HFF-Myc (cell line): Measurements from ENCODE around the gene GALNT10.

Source experiments
- DNase-seq: peaks from one replicate; pipeline ENCODE4 v3.0.0-alpha.2; 2011; ENCODE audit warnings: low read depth; ENCODE audit errors: extremely low read depth
- H3K4me3 ChIP-seq: replicated peaks from 2 replicates; pipeline ENCODE4 v1.5.1; 2011; ENCODE audit warnings: low read depth, mild to moderate bottlenecking, control low read depth, low read length
- TF ChIP-seq, protein P1 (sequence below): IDR thresholded peaks from 2 replicates; pipeline ENCODE4 v1.5.1; 2012; ENCODE audit warnings: mild to moderate bottlenecking, low read depth, low read length, control low read depth; ENCODE audit errors: missing control alignments

The GALNT10 gene

DNA sequence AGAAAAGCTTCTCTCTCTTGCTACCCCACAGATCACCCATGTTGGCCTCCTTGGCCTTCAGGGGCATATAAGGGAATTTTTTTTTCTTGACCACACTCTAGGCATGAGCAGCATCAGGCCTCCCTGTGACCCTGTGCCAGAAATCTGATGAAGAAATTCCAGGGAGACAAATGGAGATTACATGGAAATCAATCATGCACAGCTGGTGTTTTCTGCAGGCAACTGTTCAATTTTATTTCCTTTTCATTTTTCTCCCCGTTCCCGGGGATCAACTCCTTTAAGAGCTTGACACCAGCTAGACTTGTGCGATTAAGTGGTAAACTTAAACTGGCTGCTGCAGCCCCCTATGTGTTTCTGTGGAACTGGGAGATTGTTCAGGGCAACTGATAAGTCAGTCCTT lies 59.3 kb downstream of the GALNT10 start:
- DNase-seq = no peak

DNA sequence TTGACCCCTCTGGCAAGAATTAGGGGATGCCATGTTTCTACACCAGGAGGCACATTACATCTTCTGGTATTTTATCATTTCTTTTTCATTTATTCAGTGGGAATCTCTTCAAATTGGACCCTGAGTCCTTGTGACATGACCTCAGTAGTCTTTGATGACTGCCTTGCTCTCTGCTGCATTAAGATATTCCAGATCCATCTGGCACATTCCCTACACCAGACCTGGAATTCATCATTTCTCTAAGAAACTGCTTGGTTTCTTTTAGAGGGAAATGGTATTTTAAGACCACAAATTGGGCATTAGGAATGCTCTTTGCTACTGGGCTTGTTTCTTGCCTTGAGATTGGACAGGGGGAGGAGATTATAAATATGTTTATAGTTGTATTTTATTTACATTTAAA lies 61.0 kb downstream of the GALNT10 start:
- DNase-seq = no peak
- no peak overlapping the region for H3K4me3 ChIP-seq
- TF ChIP-seq, protein P1, sequence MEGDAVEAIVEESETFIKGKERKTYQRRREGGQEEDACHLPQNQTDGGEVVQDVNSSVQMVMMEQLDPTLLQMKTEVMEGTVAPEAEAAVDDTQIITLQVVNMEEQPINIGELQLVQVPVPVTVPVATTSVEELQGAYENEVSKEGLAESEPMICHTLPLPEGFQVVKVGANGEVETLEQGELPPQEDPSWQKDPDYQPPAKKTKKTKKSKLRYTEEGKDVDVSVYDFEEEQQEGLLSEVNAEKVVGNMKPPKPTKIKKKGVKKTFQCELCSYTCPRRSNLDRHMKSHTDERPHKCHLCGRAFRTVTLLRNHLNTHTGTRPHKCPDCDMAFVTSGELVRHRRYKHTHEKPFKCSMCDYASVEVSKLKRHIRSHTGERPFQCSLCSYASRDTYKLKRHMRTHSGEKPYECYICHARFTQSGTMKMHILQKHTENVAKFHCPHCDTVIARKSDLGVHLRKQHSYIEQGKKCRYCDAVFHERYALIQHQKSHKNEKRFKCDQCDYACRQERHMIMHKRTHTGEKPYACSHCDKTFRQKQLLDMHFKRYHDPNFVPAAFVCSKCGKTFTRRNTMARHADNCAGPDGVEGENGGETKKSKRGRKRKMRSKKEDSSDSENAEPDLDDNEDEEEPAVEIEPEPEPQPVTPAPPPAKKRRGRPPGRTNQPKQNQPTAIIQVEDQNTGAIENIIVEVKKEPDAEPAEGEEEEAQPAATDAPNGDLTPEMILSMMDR = no peak

More for the DNA sequence above, 59.3 kb downstream of the GALNT10 start:
- TF ChIP-seq, protein P1 = no peak
- no peak overlapping the region for H3K4me3 ChIP-seq

DNA sequence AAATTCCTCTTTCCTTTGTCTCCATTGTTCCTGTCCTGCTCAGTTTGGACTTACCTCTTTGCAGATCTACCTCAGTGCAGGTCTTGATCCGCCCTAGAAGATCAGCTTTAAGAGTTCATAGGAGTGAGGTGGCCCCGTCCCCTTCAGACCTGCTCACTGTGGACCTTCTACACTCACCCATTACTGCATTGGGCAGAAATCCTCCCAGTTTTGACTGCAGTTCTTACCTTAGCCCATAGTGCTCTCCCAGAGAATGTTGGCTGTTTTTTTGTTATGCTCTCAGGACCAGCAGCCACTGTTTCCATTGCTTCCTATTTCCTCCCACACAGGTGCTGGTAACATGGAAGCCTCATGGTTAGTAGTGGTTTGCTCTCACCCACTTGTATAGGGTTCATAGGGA lies 63.3 kb downstream of the GALNT10 start:
- TF ChIP-seq, protein P1 = no peak
- DNase-seq = no peak
- H3K4me3 ChIP-seq = no peak overlapping the region

DNA sequence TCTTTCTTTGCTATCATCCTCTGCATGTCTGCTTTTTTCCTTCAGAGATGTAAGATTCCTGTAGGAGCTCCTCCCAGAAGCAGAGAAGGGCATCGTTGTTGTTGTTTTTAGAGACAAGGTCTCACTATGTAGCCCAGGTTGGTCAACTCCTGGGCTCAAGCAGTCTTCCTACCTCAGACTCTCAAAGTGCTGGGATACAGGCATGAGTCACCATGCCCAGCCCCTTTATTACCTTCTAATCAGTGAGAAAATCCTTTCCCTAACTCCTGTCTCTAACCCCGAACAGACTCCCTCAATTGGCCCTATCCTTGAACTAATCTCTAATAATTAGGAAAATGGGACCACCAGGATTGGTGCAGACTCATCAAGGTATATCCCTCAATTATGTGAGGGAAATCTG lies 64.4 kb downstream of the GALNT10 start:
- TF ChIP-seq, protein P1 = no peak
- DNase-seq = no peak
- H3K4me3 ChIP-seq = no peak overlapping the region

DNA sequence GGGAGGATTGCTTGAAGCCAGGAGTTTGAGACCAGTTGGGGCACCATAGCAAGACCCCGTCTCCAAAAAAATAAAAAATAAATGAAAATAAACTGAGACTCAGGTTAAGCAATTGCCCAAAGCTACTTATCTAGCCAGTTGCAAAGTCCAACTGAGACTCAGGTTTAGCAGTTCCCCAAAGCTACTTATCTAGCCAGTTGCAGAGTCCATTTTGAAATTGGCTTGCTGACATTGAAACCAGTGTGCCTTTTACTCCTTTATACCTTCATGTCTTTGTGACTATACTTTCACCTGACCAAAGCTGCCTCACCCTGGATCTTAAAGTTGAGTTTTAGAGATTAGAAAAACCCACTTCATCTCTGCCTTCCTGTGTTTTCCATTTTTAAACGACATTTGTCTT lies 66.5 kb downstream of the GALNT10 start:
- TF ChIP-seq, protein P1 = no peak
- H3K4me3 ChIP-seq = no peak overlapping the region
- no peak for DNase-seq

DNA sequence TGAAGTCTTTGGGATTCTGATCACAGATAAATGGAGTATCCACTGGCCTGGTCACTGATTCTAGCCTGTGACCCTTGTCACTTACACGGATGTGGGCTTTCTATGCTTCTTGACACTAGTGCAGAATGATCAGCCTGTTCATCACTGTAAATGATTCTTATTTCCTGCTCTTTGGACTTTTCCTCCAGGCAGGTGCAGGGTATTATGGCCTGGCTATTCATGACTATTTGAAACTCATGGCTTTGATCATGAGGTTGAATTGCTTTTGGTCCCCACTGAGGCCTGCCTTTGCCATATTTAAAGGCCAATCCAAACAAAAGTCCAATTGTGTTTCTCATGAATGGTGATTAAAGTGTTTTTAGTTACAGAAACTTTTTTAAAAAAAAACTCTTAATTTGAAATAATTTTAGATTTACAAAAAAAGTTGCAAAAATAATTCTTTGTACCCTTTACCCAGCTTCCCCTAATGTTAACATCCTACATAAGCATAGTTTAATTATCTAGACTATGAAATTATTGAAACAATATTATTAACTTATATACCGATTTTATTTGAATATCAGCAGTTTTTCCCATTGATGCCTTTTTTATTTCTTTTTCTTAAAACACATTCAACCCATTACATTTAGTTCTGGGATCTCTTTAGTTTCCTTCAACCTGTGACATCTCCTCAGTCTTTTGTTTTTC lies 68.1 kb downstream of the GALNT10 start:
- DNase-seq = no peak
- TF ChIP-seq, protein P1 = no peak

More for the DNA sequence above, 68.1 kb downstream of the GALNT10 start:
- no peak overlapping the region for H3K4me3 ChIP-seq
